SHP77 treated with DMSO at 0.1 percent for 48 hours (cell line): Measurements from ENCODE around the gene VSTM2L.
"Not testable (repeated sequence)": the region's sequence is repeated elsewhere in the genome, so short reads cannot be mapped to it uniquely, and the experiment has no call there.

Experiments
- DNase-seq: peaks from one replicate; lab custom pipeline; 2025; lab: John Stamatoyannopoulos, UW

Gene VSTM2L

GRCh38 chr20:37902504-37903313, at the start of gene VSTM2L:
TSS of gene VSTM2L (plus strand) at chr20:37903127. CDS start at chr20:37903351, 224 bp downstream.
- no peak for DNase-seq

GRCh38 chr20:37853823-37854375, 49.0 kb upstream of the VSTM2L start:
- DNase-seq: no peak

GRCh38 chr20:37856034-37856433, 46.9 kb upstream of the VSTM2L start:
- DNase-seq: not testable (repeated sequence)

GRCh38 chr20:37856932-37857660, 45.8 kb upstream of the VSTM2L start:
- DNase-seq: no peak

GRCh38 chr20:37859406-37860171, 43.3 kb upstream of the VSTM2L start:
- no peak for DNase-seq

- no peak for DNase-seq
Measured at GRCh38 chr20:37863289-37863688, 39.6 kb upstream of the VSTM2L start.

- DNase-seq: no peak
Measured at GRCh38 chr20:37864298-37864697, 38.6 kb upstream of the VSTM2L start.

GRCh38 chr20:37866051-37866450, 36.9 kb upstream of the VSTM2L start:
- no peak for DNase-seq

GRCh38 chr20:37867289-37868195, 35.4 kb upstream of the VSTM2L start:
- DNase-seq: no peak

- DNase-seq: no peak
Measured at GRCh38 chr20:37868851-37869333, 34.0 kb upstream of the VSTM2L start.

GRCh38 chr20:37869334-37869861, 33.5 kb upstream of the VSTM2L start:
- no peak for DNase-seq

- no peak for DNase-seq
Measured at GRCh38 chr20:37870294-37870693, 32.6 kb upstream of the VSTM2L start.

GRCh38 chr20:37871751-37872150, 31.2 kb upstream of the VSTM2L start:
- DNase-seq: no peak

- DNase-seq: no peak
Measured at GRCh38 chr20:37872161-37872560, 30.8 kb upstream of the VSTM2L start.

GRCh38 chr20:37873884-37874283, 29.0 kb upstream of the VSTM2L start:
- DNase-seq: no peak

- DNase-seq: no peak
Measured at GRCh38 chr20:37875460-37876175, 27.3 kb upstream of the VSTM2L start.

GRCh38 chr20:37876863-37877262, 26.1 kb upstream of the VSTM2L start:
- no peak for DNase-seq

GRCh38 chr20:37877832-37878772, 24.8 kb upstream of the VSTM2L start:
- no peak for DNase-seq
